H1 (cell line): ENCODE results near the gene SEMA3E.

Source experiments
- CHD2 ChIP-seq: IDR thresholded peaks from 2 replicates; pipeline ENCODE4 v1.6.1; 2012; ENCODE audit warnings: low read length, improper control_type of control experiment
- CTCF ChIP-seq, 3 experiments: IDR thresholded peaks; 1 replicate in 2 of 3; 2 replicates in 1 of 3; pipeline versions ENCODE4 v1.5.1 to v1.6.1; 2011; ENCODE audit warnings: low read length in 3 of 3, mild to moderate bottlenecking in 3 of 3, inconsistent platforms in 2 of 3, low read depth in 1 of 3, moderate library complexity in 1 of 3; ENCODE audit not compliant: insufficient read depth in 1 of 3; ENCODE audit errors: control extremely low read depth in 1 of 3
- HDAC2 ChIP-seq, 2 experiments: fragments of 300-600 bp in 1 of 2; sonication (generic) in 1 of 2; IDR thresholded peaks; 2 replicates each; pipeline ENCODE4 v1.6.1; 2011 to 2012; ENCODE audit warnings: low read depth in 2 of 2, low read length in 2 of 2, mild to moderate bottlenecking in 2 of 2, moderate library complexity in 2 of 2, borderline replicate concordance in 1 of 2, inconsistent platforms in 1 of 2
- POLR2AphosphoS5 ChIP-seq: IDR thresholded peaks from 2 replicates; pipeline ENCODE4 v1.6.1; 2011; ENCODE audit warnings: low read depth, low read length
- SIN3A ChIP-seq, 2 experiments: IDR thresholded peaks in 1 of 2; conservative IDR thresholded peaks in 1 of 2; 2 replicates each; pipeline ENCODE4 v1.6.1; 2011 to 2012; ENCODE audit warnings: low read length in 2 of 2, improper control_type of control experiment in 1 of 2, low read depth in 1 of 2, mild to moderate bottlenecking in 1 of 2
- SP2 ChIP-seq: IDR thresholded peaks from 2 replicates; pipeline ENCODE4 v1.6.1; 2012; ENCODE audit warnings: mild to moderate bottlenecking, low read length, inconsistent platforms
- SUZ12 ChIP-seq: fragments of 200-600 bp; sonication (generic); IDR thresholded peaks from 2 replicates; pipeline ENCODE4 v1.6.1; 2012; ENCODE audit warnings: mild to moderate bottlenecking, inconsistent platforms, low read length, moderate library complexity, mixed read lengths
- YY1 ChIP-seq: IDR thresholded peaks from 2 replicates; pipeline ENCODE4 v1.6.1; 2011; ENCODE audit warnings: low read depth, mild to moderate bottlenecking, low read length

- TF ChIP-seq CTCF (IDR thresholded peaks at IDR 0.05; ENCODE audit: control extremely low read depth in 1 of 3, insufficient read depth in 1 of 3, low read depth in 1 of 3, low read length in 3 of 3): no peak
- no peak for TF ChIP-seq SIN3A (conservative IDR thresholded peaks at IDR 0.05 in 1 of 2, IDR thresholded peaks at IDR 0.05 in 1 of 2; ENCODE audit: low read depth in 1 of 2, low read length in 2 of 2)
- TF ChIP-seq SUZ12: no peak
- TF ChIP-seq CHD2: no peak
- no peak for TF ChIP-seq HDAC2 (IDR thresholded peaks at IDR 0.05; ENCODE audit: borderline replicate concordance in 1 of 2, low read depth in 2 of 2, low read length in 2 of 2)
- TF ChIP-seq SP2: no peak
- no peak for TF ChIP-seq POLR2AphosphoS5
- TF ChIP-seq YY1: no peak
Measured at GRCh38 chr7:83359108-83359507, 289.8 kb downstream of the SEMA3E start.
